Mesodermal cell (in vitro differentiated cells): ENCODE data around the gene ASIC2.

Experiments
- H3K27ac ChIP-seq: 2 replicates; pipeline ENCODE4 v1.7.0; 2013; ENCODE audit warnings: mild to moderate bottlenecking, low read depth, low read length, moderate library complexity; ENCODE audit not compliant: severe bottlenecking
- H3K36me3 ChIP-seq: 2 replicates; pipeline ENCODE4 v1.7.1; 2013; ENCODE audit warnings: mild to moderate bottlenecking, low read length, moderate library complexity; ENCODE audit not compliant: control insufficient read depth, insufficient read depth
- H3K4me1 ChIP-seq: one replicate; pipeline ENCODE4 v1.7.1; 2013; ENCODE audit warnings: mild to moderate bottlenecking, low read length; ENCODE audit not compliant: insufficient read depth, control insufficient read depth, poor library complexity, severe bottlenecking
- H3K4me3 ChIP-seq: 2 replicates; pipeline ENCODE4 v1.7.0; 2013; ENCODE audit warnings: low read length, control low read depth, mild to moderate bottlenecking; ENCODE audit not compliant: insufficient read depth, poor library complexity, severe bottlenecking; ENCODE audit errors: extremely low read depth
- H3K9me3 ChIP-seq: 2 replicates; pipeline ENCODE4 v1.7.1; 2013; ENCODE audit warnings: mild to moderate bottlenecking, low read length, moderate library complexity; ENCODE audit not compliant: control insufficient read depth
- WGBS, 2 experiments: methylation state at CpG; one replicate each; pipeline ENCODE4 v1.1.5; 2013; ENCODE audit warnings: missing lambda C conversion rate in 2 of 2; ENCODE audit not compliant: insufficient coverage in 2 of 2; 5-methylcytosine and 5-hydroxymethylcytosine counted together

ASIC2 gene

GRCh38 chr17:33183487-33184026 is 109.5 kb downstream of the ASIC2 start:
- Histone ChIP-seq H3K27ac (no peak overlapping the region), H3K4me1 (no peaks in the 10 kb centered on the region), H3K36me3 (no peaks in the 10 kb centered on the region), H3K9me3 (no peaks in the 10 kb centered on the region), H3K4me3 (no peak overlapping the region)
- 83% methylated on average over 1 of the region's 4 CpGs; no CpG with 5 or more reads in 1 of the 2 experiments for WGBS, 2 experiments

GRCh38 chr17:33179151-33179550 is 113.9 kb downstream of the ASIC2 start:
- H3K27ac ChIP-seq = no peak overlapping the region
- no peaks in the 10 kb centered on the region for H3K36me3 ChIP-seq
- H3K9me3 ChIP-seq = no peaks in the 10 kb centered on the region
- H3K4me1 ChIP-seq = no peaks in the 10 kb centered on the region
- 85 to 93% methylated on average over 2 to 3 of the region's 4 CpGs for WGBS, 2 experiments
- no peak overlapping the region for H3K4me3 ChIP-seq

DNA sequence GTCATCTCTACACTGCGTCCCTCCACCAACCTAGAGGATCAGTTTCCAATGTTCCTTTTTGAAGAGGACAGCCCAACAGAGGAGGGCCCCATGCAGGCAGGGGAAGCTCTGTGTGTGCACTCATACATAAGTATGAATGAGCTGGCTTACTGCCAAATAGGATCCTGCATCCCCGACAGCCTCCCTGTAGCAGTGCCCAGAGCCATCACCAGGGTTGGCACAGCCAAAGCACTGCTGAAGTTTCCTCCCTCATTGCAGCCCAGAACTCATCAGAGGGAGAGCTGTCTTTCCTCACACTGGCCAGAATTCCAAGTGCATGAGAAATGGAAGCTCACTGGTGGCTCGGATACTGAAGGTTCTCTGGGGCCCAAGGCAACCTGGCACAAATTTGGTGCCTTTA is 114.4 kb downstream of the ASIC2 start:
- WGBS, 2 experiments = 93 to 95% methylated on average over 2 of the region's 3 CpGs

DNA sequence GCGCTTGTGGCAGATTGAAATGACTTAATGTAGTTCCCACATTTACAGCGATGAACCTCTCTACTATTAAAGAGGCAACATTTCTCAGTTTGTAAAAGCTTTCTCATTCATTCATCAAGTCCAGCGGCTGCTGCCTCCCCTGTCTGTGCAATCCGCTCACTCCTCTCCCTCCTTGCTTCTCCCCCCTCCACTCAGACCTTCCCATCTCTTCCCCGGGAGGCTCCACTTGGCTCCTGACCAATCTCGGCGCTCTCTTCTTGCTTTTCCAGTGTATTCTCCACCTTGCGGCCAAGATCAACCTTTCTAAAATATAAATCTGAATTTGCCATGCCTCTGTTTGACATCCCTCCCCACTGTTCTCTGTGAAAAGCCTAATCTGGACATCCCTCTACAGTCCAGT is 117.5 kb downstream of the ASIC2 start:
- H3K4me1 ChIP-seq = no peaks in the 10 kb centered on the region
- no peaks in the 10 kb centered on the region for H3K36me3 ChIP-seq
- 92 to 95% methylated on average over 7 to 8 of the region's 8 CpGs for WGBS, 2 experiments
- H3K9me3 ChIP-seq = no peaks in the 10 kb centered on the region
- no peak overlapping the region for H3K4me3 ChIP-seq
- no peak overlapping the region for H3K27ac ChIP-seq

More for the DNA sequence above, 114.4 kb downstream of the ASIC2 start:
- Histone ChIP-seq H3K27ac (no peak overlapping the region), H3K4me1 (no peaks in the 10 kb centered on the region), H3K9me3 (no peaks in the 10 kb centered on the region), H3K4me3 (no peak overlapping the region), H3K36me3 (no peaks in the 10 kb centered on the region)

GRCh38 chr17:33171931-33172330 is 121.2 kb downstream of the ASIC2 start:
- WGBS, 2 experiments = 57% methylated on average over 1 of the region's 2 CpGs; no CpG with 5 or more reads in 1 of the 2 experiments
- Histone ChIP-seq H3K4me1 (no peaks in the 10 kb centered on the region), H3K27ac (no peak overlapping the region), H3K9me3 (no peaks in the 10 kb centered on the region), H3K36me3 (no peaks in the 10 kb centered on the region), H3K4me3 (no peak overlapping the region)

DNA sequence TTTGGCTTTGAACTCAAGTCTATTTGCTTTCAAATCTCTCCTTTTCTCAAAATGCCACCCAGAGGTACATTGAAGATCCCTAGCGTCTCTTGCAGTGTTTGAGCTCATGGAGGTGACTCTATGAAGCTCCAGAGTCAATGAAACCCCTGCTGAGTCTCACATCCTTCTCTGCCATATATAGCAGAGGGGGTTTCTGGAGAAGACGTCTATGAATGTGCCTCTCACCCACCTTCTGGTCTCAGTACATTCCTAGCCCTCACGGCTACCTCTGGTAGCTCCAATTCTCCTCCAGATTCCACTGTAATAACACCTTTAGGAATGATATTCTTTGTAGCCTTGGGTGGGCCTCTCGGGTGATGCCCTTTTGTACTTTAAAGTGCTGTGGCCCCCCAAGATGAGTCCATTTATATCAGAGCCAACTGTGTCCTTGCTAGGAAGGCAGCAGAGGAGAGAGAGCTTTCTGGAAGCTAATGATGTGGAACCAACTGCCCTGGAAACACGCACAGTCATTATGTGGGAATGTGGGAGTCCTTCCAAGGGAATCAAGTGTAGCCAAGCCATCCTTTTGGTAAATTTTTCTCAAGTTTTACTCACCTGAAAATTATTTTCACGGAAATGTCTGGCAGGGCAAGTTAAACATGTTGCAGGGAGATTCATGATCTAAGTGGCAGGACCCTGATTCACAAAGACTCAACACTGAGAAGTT is 123.4 kb downstream of the ASIC2 start:
- Histone ChIP-seq H3K36me3 (no peaks in the 10 kb centered on the region), H3K27ac (no peak overlapping the region), H3K4me1 (no peaks in the 10 kb centered on the region), H3K4me3 (no peak overlapping the region), H3K9me3 (no peaks in the 10 kb centered on the region)
- WGBS, 2 experiments = 75 to 84% methylated on average over 1 to 4 of the region's 6 CpGs

GRCh38 chr17:33167736-33168135 is 125.4 kb downstream of the ASIC2 start:
- H3K4me1 ChIP-seq = no peaks in the 10 kb centered on the region
- no peak overlapping the region for H3K27ac ChIP-seq
- no peaks in the 10 kb centered on the region for H3K9me3 ChIP-seq
- 91 to 100% methylated on average over 1 of the region's 1 CpG for WGBS, 2 experiments
- no peak overlapping the region for H3K4me3 ChIP-seq
- no peaks in the 10 kb centered on the region for H3K36me3 ChIP-seq

DNA sequence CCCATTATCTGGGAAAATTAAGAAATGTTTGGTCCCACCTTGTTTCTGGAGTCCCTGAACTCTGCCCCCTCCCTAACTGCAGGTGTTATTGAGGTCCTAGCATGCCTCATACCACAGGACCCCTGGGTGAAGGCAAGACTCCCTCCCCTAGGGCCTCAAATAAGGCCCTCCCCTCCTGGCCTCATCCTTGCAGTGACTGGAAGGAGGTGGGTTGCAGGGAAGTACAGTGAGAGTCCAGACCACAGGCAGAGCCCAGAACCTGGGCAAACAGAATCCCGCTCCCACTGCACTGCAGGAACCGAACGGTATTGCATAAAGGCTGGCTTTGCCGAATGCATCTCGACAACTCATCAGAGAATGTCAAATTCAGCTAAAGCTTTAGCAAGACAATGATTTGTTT is 126.6 kb downstream of the ASIC2 start:
- no peak overlapping the region for H3K4me3 ChIP-seq
- no peaks in the 10 kb centered on the region for H3K36me3 ChIP-seq
- H3K27ac ChIP-seq = no peak overlapping the region
- 75 to 93% methylated on average over 4 to 5 of the region's 5 CpGs for WGBS, 2 experiments
- no peaks in the 10 kb centered on the region for H3K4me1 ChIP-seq
- no peaks in the 10 kb centered on the region for H3K9me3 ChIP-seq

DNA sequence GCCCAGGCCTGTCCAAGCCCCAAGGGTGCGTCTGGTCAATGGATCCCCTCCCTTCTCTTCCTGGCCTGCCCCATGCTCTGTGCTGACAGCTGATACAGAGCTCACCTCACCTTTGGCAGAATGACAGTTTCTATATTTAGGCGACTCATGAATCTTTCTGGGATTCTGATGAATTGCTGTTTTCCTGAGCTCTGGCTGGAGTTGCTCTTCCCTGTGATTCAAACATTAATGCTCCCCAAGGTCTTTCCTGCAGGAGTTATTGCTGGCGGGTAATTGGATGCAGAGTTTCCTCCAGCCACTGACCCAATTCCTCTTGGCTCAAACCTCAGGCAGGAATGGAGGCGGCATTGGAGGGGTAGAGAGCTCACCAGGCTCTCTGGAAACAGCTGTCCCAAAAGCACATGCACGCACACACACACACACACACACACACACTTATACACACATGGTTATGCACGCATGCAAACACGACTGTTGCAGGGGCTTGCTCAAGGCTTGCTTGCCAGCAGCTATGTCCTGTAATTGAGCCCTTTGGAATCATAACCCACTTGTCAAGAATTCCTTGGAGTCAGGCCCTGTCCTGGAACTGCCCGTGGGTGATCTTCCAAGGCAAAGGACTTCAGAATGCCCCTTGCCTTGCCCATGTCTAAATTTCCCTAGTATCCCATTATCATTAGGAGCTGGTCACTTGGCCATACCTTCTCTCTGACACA is 128.8 kb downstream of the ASIC2 start:
- Histone ChIP-seq H3K4me3 (no peak overlapping the region), H3K36me3 (no peaks in the 10 kb centered on the region), H3K9me3 (no peaks in the 10 kb centered on the region), H3K4me1 (no peaks in the 10 kb centered on the region), H3K27ac (no peak overlapping the region)
- 87 to 94% methylated on average over 4 to 6 of the region's 8 CpGs for WGBS, 2 experiments

DNA sequence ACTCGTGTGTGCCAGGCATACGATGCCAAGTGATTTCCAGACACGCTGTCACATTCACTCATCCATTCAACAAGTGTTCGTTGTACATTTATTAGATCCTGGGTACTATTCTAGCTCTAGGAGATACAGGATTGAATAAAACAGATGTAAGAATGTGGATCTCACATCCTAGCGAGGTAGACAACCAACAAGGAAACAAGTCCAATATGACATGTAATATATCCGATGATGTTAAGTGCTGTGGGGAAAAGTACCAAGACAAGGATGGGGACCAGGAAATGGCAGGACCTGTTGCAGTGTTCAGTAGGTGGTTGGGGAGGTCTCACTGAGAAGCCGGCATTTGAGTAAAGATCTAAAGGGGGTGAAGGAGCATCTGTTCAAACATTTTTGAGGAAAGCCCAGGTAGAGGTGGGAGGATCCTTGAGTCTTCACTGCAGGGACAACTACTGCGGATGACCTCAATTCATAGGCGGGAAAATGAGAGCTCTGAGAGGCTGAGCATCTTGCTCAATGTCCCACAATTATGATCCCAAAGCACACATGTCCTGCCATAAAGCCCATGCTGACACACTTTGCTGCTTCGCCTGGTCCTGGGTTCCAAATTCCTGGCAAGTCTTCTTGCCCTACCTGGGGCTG is 129.4 kb downstream of the ASIC2 start:
- H3K9me3 ChIP-seq = no peaks in the 10 kb centered on the region
- H3K27ac ChIP-seq = no peak overlapping the region
- H3K4me3 ChIP-seq = no peak overlapping the region
- H3K36me3 ChIP-seq = no peaks in the 10 kb centered on the region
- WGBS, 2 experiments = 87 to 93% methylated on average over 5 to 6 of the region's 10 CpGs
- H3K4me1 ChIP-seq = no peaks in the 10 kb centered on the region
